Mononuclear cell (primary cell): ENCODE data around the gene MCEE. TPM values are rescaled to one million over a fixed set of nuclear protein-coding genes. Genes with fewer than 3 reads are reported as not detected.
"Not testable (repeated sequence)": the region's sequence is repeated elsewhere in the genome, so short reads cannot be mapped to it uniquely, and the experiment has no call there.

ENCODE experiments used
- H3K27me3 ChIP-seq: 2 replicates; pipeline ENCODE4 v1.6.0; 2011; ENCODE audit warnings: low read length, control low read depth; ENCODE audit not compliant: insufficient read depth
- H3K4me1 ChIP-seq: 2 replicates; pipeline ENCODE4 v1.5.1; 2011; ENCODE audit warnings: mild to moderate bottlenecking, low read length, control low read depth; ENCODE audit not compliant: insufficient read depth
- H3K4me3 ChIP-seq: 2 replicates; pipeline ENCODE4 v1.5.1; 2011; ENCODE audit warnings: mild to moderate bottlenecking, low read length, moderate library complexity
- H3K9me3 ChIP-seq: 2 replicates; pipeline ENCODE4 v1.5.1; 2011; ENCODE audit warnings: low read depth, mild to moderate bottlenecking, control low read depth, low read length
- total RNA-seq: library from RNA; depleted of rRNA; stranded (reverse); fragments of >200 nt; gene quantifications from one replicate; pipeline ENCODE4 v1.2.3, GENCODE V29; 2012

MCEE gene
- total RNA-seq, 1 donor: 6.8 TPM

- H3K4me3 ChIP-seq: no peak overlapping the region
- H3K4me1 ChIP-seq: peaks cover 4% of the 10 kb centered on the region
- H3K9me3 ChIP-seq: no peaks in the 10 kb centered on the region
- H3K27me3 ChIP-seq: no peaks in the 10 kb centered on the region
These were observed 26.2 kb downstream of the MCEE start for GRCh38 chr2:71103809-71104208.

- no peaks in the 10 kb centered on the region for H3K27me3 ChIP-seq
These were observed 26.9 kb downstream of the MCEE start for GRCh38 chr2:71102981-71103681.

GRCh38 chr2:71101656-71102055 lies 28.4 kb downstream of the MCEE start:
- Histone ChIP-seq H3K27me3 (no peaks in the 10 kb centered on the region), H3K4me3 (no peak overlapping the region), H3K4me1 (peaks cover 4% of the 10 kb centered on the region), H3K9me3 (no peaks in the 10 kb centered on the region)

More at GRCh38 chr2:71102981-71103681, 26.9 kb downstream of the MCEE start:
- peaks cover 4% of the 10 kb centered on the region for H3K4me1 ChIP-seq
- no peaks in the 10 kb centered on the region for H3K9me3 ChIP-seq
- no peak overlapping the region for H3K4me3 ChIP-seq

GRCh38 chr2:71100195-71100964 lies 29.6 kb downstream of the MCEE start:
- Histone ChIP-seq H3K4me1 (peaks cover 4% of the 10 kb centered on the region), H3K4me3 (no peak overlapping the region), H3K9me3 (no peaks in the 10 kb centered on the region), H3K27me3 (no peaks in the 10 kb centered on the region)

- H3K4me3 ChIP-seq, H3K4me1 ChIP-seq, H3K27me3 ChIP-seq, H3K9me3 ChIP-seq: not testable (repeated sequence)
These were observed 37.4 kb downstream of the MCEE start for GRCh38 chr2:71092491-71093260.

- not testable (repeated sequence) for H3K4me3 ChIP-seq, H3K27me3 ChIP-seq, H3K9me3 ChIP-seq, H3K4me1 ChIP-seq
These were observed 38.2 kb downstream of the MCEE start for GRCh38 chr2:71091808-71092207.

- not testable (repeated sequence) for H3K9me3 ChIP-seq, H3K4me3 ChIP-seq, H3K27me3 ChIP-seq, H3K4me1 ChIP-seq
These were observed 40.6 kb downstream of the MCEE start for GRCh38 chr2:71089475-71089874.

- H3K4me1 ChIP-seq: peaks cover 27% of the 10 kb centered on the region
- H3K9me3 ChIP-seq, H3K4me3 ChIP-seq, H3K27me3 ChIP-seq: not testable (repeated sequence)
These were observed 44.6 kb downstream of the MCEE start for GRCh38 chr2:71085325-71086003.

- H3K4me1 ChIP-seq: peaks cover 27% of the 10 kb centered on the region
- H3K4me3 ChIP-seq, H3K9me3 ChIP-seq, H3K27me3 ChIP-seq: not testable (repeated sequence)
These were observed 46.2 kb downstream of the MCEE start for GRCh38 chr2:71083752-71084312.

- not testable (repeated sequence) for H3K9me3 ChIP-seq, H3K27me3 ChIP-seq, H3K4me3 ChIP-seq
- peaks cover 27% of the 10 kb centered on the region for H3K4me1 ChIP-seq
These were observed 46.7 kb downstream of the MCEE start for GRCh38 chr2:71083297-71083696.

- H3K4me3 ChIP-seq: no peak overlapping the region
These were observed 47.4 kb downstream of the MCEE start for GRCh38 chr2:71082402-71083252.

GRCh38 chr2:71078624-71079023 lies 51.4 kb downstream of the MCEE start:
- Histone ChIP-seq H3K4me1 (peaks cover 59% of the 10 kb centered on the region), H3K27me3 (no peaks in the 10 kb centered on the region), H3K9me3 (no peaks in the 10 kb centered on the region)

More at GRCh38 chr2:71082402-71083252, 47.4 kb downstream of the MCEE start:
- H3K9me3 ChIP-seq: no peaks in the 10 kb centered on the region
- no peaks in the 10 kb centered on the region for H3K27me3 ChIP-seq
- peaks cover 28% of the 10 kb centered on the region for H3K4me1 ChIP-seq

GRCh38 chr2:71074893-71075395 lies 55.1 kb downstream of the MCEE start:
- Histone ChIP-seq H3K4me1 (peaks cover 77% of the 10 kb centered on the region), H3K4me3 (no peak overlapping the region), H3K9me3 (no peaks in the 10 kb centered on the region), H3K27me3 (no peaks in the 10 kb centered on the region)

More at GRCh38 chr2:71078624-71079023, 51.4 kb downstream of the MCEE start:
- H3K4me3 ChIP-seq: no peak overlapping the region

- Histone ChIP-seq H3K27me3 (no peaks in the 10 kb centered on the region), H3K4me3 (no peak overlapping the region), H3K4me1 (peaks cover 90% of the 10 kb centered on the region), H3K9me3 (no peaks in the 10 kb centered on the region)
These were observed 56.6 kb downstream of the MCEE start for GRCh38 chr2:71073475-71073874.
